Stimulated activated CD8-positive, alpha-beta memory T cell treated with anti-CD3 and anti-CD28 coated beads, Interleukin-2, amount 100 ng/mL, for 1 hour (primary cell): ENCODE measurements around the gene CD1E.
"Not testable (repeated sequence)": the region's sequence is repeated elsewhere in the genome, so short reads cannot be mapped to it uniquely, and the experiment has no call there.

Experiments used
- DNase-seq, 2 donors: peaks; one replicate each; pipeline ENCODE4 v3.0.0-alpha.2; 2020; ENCODE audit warnings: low read depth in 2 of 2

CD1E gene

DNA sequence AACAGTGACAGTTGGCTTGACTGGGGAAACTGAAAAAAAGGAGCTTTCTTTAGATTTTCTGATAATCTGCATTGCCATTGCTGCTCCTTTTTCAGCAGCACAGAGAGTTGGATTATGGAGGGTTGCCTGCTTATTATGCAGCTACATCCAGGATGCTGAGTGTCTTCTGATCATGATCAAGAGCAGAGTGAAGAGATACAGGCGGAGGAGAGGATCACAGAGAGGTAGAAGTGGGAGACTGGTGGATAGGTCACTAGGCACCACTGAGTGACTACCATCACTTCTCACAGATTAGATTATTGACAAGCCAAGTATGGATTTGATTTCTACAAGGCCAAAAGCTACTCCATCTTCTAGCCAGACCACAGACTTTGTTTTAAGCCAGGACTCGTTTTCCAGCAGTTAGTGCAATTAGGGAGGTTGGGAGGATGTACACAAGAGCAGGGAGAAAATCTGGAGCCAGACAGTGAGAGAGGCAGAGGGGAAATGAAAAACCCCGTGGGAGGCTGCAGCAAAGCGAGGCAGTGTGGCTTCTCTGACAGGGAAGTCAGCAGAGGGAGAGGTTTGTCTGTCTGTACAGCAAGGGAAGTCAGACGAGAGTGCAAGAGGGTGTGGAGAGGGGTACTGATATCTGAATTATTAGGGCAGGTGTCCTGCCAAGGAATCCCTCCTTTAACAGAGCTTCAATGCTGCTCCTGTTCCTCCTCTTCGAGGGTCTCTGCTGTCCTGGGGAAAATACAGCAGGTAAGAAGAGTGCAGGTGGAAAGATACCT is at the start of gene CD1E:
Gene CD1E (plus strand): TSS at position 592 of the 773 bp plus-strand sequence. CDS start 95 bp downstream, at position 687.
- no peak for DNase-seq

GRCh38 chr1:158310623-158311022 is 43.1 kb upstream of the CD1E start:
- DNase-seq: no peak

DNA sequence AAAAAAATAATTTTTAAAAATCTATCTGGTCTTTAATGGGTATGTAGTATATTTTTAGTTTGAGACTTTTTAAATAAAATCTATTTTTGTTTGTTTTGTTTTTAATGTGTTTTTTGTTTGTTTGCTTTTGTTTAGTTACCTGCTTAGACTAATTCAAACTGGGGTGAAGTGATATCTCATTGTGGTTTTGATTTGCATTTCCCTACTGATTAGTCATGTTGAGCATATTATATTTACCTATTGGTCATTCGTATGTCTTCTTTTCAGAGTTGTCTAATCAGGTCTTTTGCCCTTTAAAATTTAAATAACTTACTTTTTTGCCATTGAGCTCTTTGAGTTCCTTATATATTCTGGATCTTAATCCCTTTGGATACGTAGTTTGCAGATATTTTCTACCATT is 42.6 kb upstream of the CD1E start:
- no peak for DNase-seq

GRCh38 chr1:158323866-158324265 is 29.8 kb upstream of the CD1E start:
- DNase-seq: no peak

DNA sequence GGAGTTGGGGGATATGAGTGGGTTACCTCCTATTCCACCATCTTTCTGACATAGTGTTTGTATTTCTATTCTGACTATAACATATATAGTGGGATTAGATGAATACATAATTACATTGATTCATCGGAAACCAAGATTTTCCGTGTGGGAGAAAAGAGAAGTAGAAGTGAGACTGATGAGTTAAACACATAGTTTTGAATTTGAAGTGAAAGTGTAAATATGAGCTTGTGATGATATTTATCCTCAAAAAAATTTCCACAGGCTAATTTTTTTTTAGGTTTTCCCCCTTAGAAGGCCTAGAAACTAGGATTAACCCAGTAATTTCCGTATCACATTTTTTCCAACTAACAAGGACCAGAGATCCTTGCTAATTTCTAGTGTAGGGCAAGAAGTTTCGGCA is 29.3 kb upstream of the CD1E start:
- DNase-seq: no peak

DNA sequence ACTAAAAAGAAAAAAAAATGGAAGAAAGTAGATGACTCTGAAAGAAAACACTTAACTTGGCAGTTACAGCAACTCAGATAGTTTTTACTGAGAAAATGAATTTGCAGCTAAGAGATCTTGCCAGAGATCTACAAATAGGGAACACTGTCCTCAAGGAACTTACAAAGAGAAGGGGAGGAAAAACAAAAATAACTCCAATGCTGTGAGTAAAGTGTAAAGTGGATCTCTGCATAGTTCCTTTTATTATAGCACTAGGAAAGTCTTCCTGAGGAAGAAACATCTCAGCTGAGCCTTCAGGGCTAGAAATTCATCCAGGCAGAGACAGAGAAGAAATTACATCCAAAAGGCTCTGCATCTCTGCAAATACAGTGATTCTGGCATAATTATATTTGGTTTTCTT is 26.2 kb upstream of the CD1E start:
- DNase-seq: no peak

DNA sequence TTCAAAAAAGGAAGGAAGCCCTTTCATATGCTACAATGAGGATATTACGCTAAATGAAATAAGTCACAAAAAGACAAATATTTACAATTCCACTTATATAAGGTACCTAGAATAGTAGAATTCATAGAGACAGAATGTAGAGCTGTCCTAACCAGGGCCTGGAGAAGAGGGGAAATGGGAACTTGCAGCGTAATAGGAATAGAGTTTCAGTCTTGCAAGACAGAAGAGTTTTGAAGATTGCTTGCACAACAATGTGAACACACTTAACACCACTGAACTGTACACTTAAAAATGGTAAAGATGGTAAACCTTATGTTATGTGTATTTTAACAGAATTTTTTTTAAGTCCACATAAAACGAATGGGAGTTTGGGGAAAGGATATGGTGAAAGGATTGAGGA is 25.3 kb upstream of the CD1E start:
- no peak for DNase-seq

DNA sequence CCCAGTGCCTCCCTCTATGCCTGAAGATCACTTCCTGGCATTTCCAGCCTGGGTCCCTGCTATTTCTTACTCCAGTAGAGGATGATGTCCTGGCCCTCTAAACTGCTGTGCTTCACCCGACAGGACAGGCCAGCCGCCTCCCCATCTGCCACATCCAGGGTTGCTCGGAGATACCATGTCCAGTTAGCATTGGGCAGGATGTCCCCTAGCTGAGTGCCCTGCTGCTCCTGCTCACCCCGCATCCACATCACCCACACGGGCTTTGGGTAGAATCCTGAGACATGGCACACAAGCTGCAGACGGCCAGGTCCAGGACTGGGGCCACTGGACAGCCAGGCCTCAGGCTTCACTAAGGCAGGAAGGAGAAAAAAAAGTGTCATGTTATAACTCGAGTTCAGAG is 24.4 kb upstream of the CD1E start:
- DNase-seq: no peak

DNA sequence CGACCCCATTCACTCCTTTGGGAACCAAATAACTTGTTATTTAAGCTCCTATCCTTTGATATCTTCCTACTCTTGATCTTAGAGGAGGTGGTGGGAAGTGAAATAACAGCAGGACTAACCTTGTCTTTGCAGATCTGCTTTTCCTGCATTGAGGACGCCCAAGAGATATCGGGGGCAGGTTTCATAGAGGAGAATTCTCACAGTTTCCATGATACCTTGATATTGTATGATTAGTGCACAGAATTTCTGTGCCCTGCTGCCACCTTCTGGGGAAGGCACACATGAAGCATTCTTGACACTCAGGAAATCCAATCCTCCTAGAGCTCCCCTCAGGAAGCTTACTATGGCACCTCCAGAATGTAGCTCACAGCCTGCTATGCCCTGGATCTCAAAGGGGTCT is 24.0 kb upstream of the CD1E start:
- DNase-seq: no peak

GRCh38 chr1:158330391-158331105 is 23.1 kb upstream of the CD1E start:
- DNase-seq: no peak

GRCh38 chr1:158331106-158331425 is 22.6 kb upstream of the CD1E start:
- no peak for DNase-seq

DNA sequence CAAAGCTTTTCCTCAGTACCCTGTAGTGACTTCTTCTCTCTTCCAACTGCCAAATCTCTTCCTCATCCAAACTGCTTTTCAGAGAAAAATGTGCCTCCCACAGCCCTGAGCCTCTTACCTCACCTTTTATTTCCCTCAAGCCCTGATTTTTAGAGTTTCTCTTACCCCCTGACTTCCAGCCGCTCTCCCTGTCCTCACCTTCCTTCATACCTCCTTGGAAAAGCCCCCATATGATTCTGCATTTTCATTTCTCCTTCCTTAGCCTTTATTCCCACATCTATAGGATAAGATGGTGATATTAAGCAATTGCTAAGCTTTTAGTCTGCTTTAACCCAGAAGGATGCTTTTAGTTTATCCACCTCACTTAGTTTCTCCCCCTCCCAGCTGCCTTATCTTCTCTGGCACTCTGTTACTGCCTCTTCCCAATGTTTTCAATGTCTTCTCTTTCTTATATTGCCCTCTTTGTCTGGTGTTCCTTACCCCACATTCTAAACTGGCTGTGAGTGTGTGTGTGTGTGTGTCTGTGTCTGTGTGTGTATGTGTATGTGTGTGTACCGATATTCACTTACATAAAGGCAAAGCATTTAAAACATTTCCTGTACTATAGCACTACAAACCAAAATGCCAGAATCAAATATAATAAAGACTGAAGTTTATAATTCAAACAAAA is 22.1 kb upstream of the CD1E start, which contains the start of gene CD1B:
Gene CD1B (minus strand): TSS at position 51 of the 670 bp plus-strand sequence. CDS start 108 bp downstream, outside the sequence.
- no peak for DNase-seq

GRCh38 chr1:158333405-158334155 is 20.1 kb upstream of the CD1E start:
- DNase-seq: no peak

DNA sequence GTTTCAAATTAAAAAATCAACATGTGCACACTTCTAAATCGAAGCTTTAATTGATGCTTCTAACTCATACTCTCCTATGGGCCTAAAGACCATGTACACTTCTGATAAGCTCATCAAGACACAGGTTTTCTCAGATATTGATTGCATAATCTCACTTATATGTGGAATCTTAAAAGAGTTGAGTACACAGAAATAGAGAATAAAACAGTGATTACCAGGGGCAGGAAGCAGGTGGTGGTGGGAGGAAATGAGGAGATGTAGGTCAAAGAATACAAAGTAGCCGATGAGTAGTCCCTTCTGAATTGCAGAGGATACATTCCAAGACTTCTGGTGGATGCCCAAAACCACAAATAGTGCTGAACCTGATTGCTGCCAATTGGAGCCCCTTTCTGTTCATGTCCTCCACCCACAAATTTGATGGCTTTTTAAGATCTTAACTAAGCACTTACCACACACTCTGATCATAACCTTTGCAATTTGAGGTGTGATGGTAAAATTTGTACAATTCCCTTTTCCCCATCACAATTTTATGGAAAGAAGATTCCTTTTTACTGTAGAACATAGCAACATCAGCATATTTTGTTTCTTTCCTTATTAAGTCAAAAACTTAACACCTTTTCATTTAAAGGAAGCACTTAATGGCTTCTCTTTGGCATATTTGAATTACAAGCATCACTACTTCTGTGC is 19.0 kb upstream of the CD1E start:
- DNase-seq: no peak

GRCh38 chr1:158335213-158335532 is 18.5 kb upstream of the CD1E start:
- no peak for DNase-seq

DNA sequence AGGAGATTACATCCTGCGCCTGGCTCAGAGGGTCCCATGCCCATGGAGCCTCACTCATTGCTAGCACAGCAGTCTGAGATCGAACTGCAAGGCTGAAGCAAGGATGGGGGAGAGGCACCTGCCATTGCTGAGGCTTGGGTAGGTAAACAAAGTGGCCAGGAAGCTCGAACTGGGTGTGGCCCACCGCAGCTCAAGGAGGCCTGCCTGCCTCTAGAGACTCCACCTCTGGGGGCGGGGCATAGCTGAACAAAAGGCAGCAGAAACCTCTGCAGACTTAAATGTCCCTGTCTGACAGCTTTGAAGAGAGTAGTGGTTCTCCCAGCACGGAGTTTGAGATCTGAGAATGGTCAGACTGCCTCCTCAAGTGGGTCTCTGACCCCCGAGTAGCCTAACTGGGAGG is 17.3 kb upstream of the CD1E start:
- not testable (repeated sequence) for DNase-seq

GRCh38 chr1:158348946-158349345 is 4.7 kb upstream of the CD1E start:
- not testable (repeated sequence) for DNase-seq

GRCh38 chr1:158354255-158354654 is 561 bp downstream of the CD1E start:
- no peak for DNase-seq

- DNase-seq: no peak
Measured at GRCh38 chr1:158355773-158356285, 2.1 kb downstream of the CD1E start.

- no peak for DNase-seq
Measured at GRCh38 chr1:158356616-158357015, 2.9 kb downstream of the CD1E start.

- DNase-seq: no peak
Measured at GRCh38 chr1:158357441-158357840, 3.7 kb downstream of the CD1E start.
